ENCODE results near the gene OTOP2. TPM values are rescaled to one million over a fixed set of nuclear protein-coding genes. Genes with fewer than 3 reads are reported as not detected.
A peak's percentile ranks its signal among the peaks of the same experiment; 100 is the strongest.

Gene OTOP2
- total RNA-seq, 1 experiment from 2014 or later, result not detected

DNA sequence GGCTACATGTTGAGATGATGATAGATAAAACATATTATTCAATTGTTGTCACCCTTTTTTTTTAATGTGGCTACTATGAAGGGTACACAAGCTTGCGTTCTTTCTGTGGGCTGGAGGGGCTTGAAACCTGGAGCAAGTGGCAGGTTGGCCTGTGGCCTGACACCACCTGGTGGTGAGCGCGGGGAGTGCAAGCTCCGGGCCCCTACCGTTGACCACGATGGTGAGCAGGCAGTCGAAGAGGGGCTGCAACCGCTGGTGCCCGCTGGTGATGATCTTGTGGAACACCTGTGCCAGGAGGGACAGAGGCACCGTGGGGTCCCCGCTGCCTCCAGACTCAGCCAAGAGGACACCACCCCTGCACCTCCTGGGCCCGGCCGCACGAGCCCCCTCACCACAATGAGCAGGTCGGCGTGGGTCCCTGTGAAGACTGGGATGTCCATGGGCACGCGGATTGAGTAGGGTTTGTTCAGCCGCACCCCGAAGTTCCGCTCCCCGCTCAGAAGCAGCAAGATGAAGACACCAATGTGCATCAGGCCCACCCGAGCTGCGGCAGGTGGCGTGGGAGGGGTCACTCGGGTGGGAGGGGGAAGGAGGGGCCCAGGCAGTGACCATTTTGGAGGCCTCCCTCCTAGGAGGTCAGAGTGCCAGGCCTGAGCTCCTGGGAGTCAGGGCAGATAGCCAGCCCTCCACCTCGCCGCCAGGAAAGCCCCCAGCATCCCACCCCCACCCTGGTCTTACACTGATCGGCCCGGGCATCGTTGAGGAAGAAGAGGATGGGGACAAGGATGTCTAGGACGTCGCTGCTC, 34.1 kb downstream of the OTOP2 start:
- H3K4me1 ChIP-seq (ENCODE audit: insufficient read depth, low read length, poor library complexity, severe bottlenecking), result no peaks in the 10 kb centered on the region
- DNase-seq (ENCODE audit: low spot score), result peak; percentile 73
- H3K9me3 ChIP-seq (ENCODE audit: low read depth, low read length, poor library complexity, severe bottlenecking), result no peaks in the 10 kb centered on the region
- no peak overlapping the region for H3K4me3 ChIP-seq (ENCODE audit: low read depth, low read length, poor library complexity, severe bottlenecking)
- H3K27ac ChIP-seq (ENCODE audit: low read depth, low read length, poor library complexity, severe bottlenecking), result no peak overlapping the region
- intact Hi-C loops (cut with micrococcal nuclease; ENCODE audit: unreplicated experiment), result loop anchor here (1.0 to 10.0 kb wide), 4 partner anchors 35 to 301 kb away; partner anchors contain the start of genes NHERF1 and USH1G
- BruUV-seq (replicated peaks), result no TSS peak
- H3K27me3 ChIP-seq (replicated peaks; ENCODE audit: insufficient read depth, low read depth, low read length, poor library complexity), result peaks cover 18% of the 10 kb centered on the region
- CTCF ChIA-PET, result interaction anchor here (0.5 to 2.1 kb wide), 11 partner anchors 9 to 301 kb away, joined by 3 to 15 read pairs (median 3); partner anchors contain the start of genes MRPL58 and OTOP2
- TF ChIP-seq CTCF (conservative IDR thresholded peaks at IDR 0.05; ENCODE audit: low read depth, low read length) (peak; percentile 93), EZH2 (IDR thresholded peaks at IDR 0.05; ENCODE audit: borderline replicate concordance, low read depth, low read length, poor library complexity, severe bottlenecking) (no peak)
- no peaks in the 10 kb centered on the region for H3K36me3 ChIP-seq (ENCODE audit: insufficient read depth, low read length, poor library complexity, severe bottlenecking)
- POLR2A ChIA-PET (ENCODE audit: low non-redundant PET), result no interaction called here

- DNase-seq (ENCODE audit: low spot score), result no peak
- ChIA-PET CTCF (interaction anchor here (0.6 to 2.3 kb wide), 8 partner anchors 11 to 433 kb away, joined by 3 to 24 read pairs (median 7); partner anchors contain the start of genes CDR2L, HID1 and MRPL58), POLR2A (ENCODE audit: low non-redundant PET) (interaction anchor here (0.6 kb wide), 1 partner anchor 325 kb away, joined by 22 read pairs; no protein-coding TSS in a partner anchor)
- Histone ChIP-seq H3K27ac (ENCODE audit: low read depth, low read length, poor library complexity, severe bottlenecking) (no peak overlapping the region), H3K36me3 (ENCODE audit: insufficient read depth, low read length, poor library complexity, severe bottlenecking) (no peaks in the 10 kb centered on the region), H3K4me3 (ENCODE audit: low read depth, low read length, poor library complexity, severe bottlenecking) (no peak overlapping the region), H3K27me3 (replicated peaks; ENCODE audit: insufficient read depth, low read depth, low read length, poor library complexity) (peaks cover 3% of the 10 kb centered on the region), H3K9me3 (ENCODE audit: low read depth, low read length, poor library complexity, severe bottlenecking) (no peaks in the 10 kb centered on the region), H3K4me1 (ENCODE audit: insufficient read depth, low read length, poor library complexity, severe bottlenecking) (no peaks in the 10 kb centered on the region)
- intact Hi-C loops (cut with micrococcal nuclease; ENCODE audit: unreplicated experiment), result loop anchor here (2.0 to 10.0 kb wide), 5 partner anchors 72 to 453 kb away; partner anchors contain the start of gene NHERF1
- BruUV-seq (replicated peaks), result no TSS peak
- no peak for TF ChIP-seq EZH2 (IDR thresholded peaks at IDR 0.05; ENCODE audit: borderline replicate concordance, low read depth, low read length, poor library complexity, severe bottlenecking)
- TF ChIP-seq CTCF (conservative IDR thresholded peaks at IDR 0.05; ENCODE audit: low read depth, low read length), result no peak
These were observed 35.9 kb downstream of the OTOP2 start for GRCh38 chr17:74959826-74960515.

DNA sequence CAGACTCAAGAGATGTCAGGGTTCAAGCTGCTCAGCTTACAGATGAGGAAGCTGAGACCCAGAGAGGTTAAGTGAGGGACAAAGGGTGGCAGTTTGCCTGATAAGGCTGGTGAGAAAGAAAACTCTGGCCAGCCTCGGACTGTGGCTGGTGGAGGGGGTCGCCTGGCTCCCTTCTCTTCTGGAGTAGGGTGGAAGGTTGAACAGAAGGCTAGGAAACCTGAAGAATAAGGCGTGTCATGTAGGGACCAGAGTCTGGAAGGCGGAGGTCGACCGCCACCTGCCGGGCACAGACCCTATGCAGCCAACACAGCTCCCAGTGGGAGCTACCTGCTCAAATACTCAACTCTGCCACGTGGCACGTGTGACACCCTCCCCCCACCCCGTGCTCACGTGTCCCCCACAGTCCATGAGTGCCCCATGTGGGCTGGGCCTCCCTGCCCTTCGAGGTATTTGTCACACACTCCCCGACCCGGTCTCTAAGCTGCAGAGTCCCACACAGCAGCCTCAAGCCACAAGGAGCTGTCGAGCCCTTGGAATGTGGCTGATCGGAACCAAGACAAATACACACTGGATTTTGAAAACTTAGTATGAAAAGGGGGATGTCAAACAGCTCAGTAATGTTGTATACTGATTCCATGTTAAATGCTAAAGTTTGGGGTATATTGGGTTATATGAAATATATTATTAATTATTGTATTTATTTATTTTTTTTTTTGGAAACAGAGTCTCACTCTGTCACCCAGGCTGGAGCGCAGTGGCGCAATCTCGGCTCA, 36.7 kb downstream of the OTOP2 start:
- TF ChIP-seq EZH2 (IDR thresholded peaks at IDR 0.05; ENCODE audit: borderline replicate concordance, low read depth, low read length, poor library complexity, severe bottlenecking) (no peak), CTCF (conservative IDR thresholded peaks at IDR 0.05; ENCODE audit: low read depth, low read length) (peak; percentile 60)
- H3K9me3 ChIP-seq (ENCODE audit: low read depth, low read length, poor library complexity, severe bottlenecking), result no peaks in the 10 kb centered on the region
- no peaks in the 10 kb centered on the region for H3K27me3 ChIP-seq (replicated peaks; ENCODE audit: insufficient read depth, low read depth, low read length, poor library complexity)
- H3K36me3 ChIP-seq (ENCODE audit: insufficient read depth, low read length, poor library complexity, severe bottlenecking), result no peaks in the 10 kb centered on the region
- no peak overlapping the region for H3K4me3 ChIP-seq (ENCODE audit: low read depth, low read length, poor library complexity, severe bottlenecking)
- H3K27ac ChIP-seq (ENCODE audit: low read depth, low read length, poor library complexity, severe bottlenecking), result no peak overlapping the region
- ChIA-PET CTCF (interaction anchor here (0.6 to 2.3 kb wide), 21 partner anchors 12 to 452 kb away, joined by 3 to 24 read pairs (median 5); partner anchors contain the start of genes CDR2L, FDXR, HID1 and MIF4GD), POLR2A (ENCODE audit: low non-redundant PET) (interaction anchor here (0.6 kb wide), 2 partner anchors 324 to 1337 kb away, joined by 7 to 22 read pairs; no protein-coding TSS in a partner anchor)
- H3K4me1 ChIP-seq (ENCODE audit: insufficient read depth, low read length, poor library complexity, severe bottlenecking), result no peaks in the 10 kb centered on the region
- BruUV-seq (replicated peaks), result no TSS peak
- intact Hi-C loops (cut with micrococcal nuclease; ENCODE audit: unreplicated experiment), result loop anchor here (2.0 to 10.0 kb wide), 3 partner anchors 72 to 452 kb away; no protein-coding TSS in a partner anchor
- DNase-seq (ENCODE audit: low spot score), result peak; percentile 58

Data from A673 (cell line).